ENCODE data around the gene RNF217. TPM values are rescaled to one million over a fixed set of nuclear protein-coding genes. Genes with fewer than 3 reads are reported as not detected.
A peak's percentile ranks its signal among the peaks of the same experiment; 100 is the strongest.
"Not testable (repeated sequence)": the region's sequence is repeated elsewhere in the genome, so short reads cannot be mapped to it uniquely, and the experiment has no call there.

RNF217 gene
- total RNA-seq, 2 experiments from 2014 or later = 0.52 to 1.1 TPM

GRCh38 chr6:125063307-125063706 is 101.1 kb downstream of the RNF217 start:
- ChIA-PET POLR2A (no interaction called here), CTCF (no interaction called here)
- Mint-ChIP-seq H3K27ac (no peak overlapping the region), H3K4me3 (no peak overlapping the region), H3K36me3 (no peaks in the 10 kb centered on the region), H3K9me3 (no peaks in the 10 kb centered on the region), H3K27me3 (no peaks in the 10 kb centered on the region), H3K4me1 (ENCODE audit: low read depth) (no peaks in the 10 kb centered on the region)
- DNase-seq = no peak
- intact Hi-C loops (cut with micrococcal nuclease) = no loop called here

- intact Hi-C loops (cut with micrococcal nuclease) = no loop called here
- no peaks in the 10 kb centered on the region for H3K36me3 Mint-ChIP-seq
- ChIA-PET CTCF (no interaction called here), POLR2A (no interaction called here)
- no peaks in the 10 kb centered on the region for H3K4me1 Mint-ChIP-seq (ENCODE audit: low read depth)
- H3K4me3 Mint-ChIP-seq = no peak overlapping the region
- no peak for DNase-seq
- H3K27ac Mint-ChIP-seq = no peak overlapping the region
- no peaks in the 10 kb centered on the region for H3K27me3 Mint-ChIP-seq
- H3K9me3 Mint-ChIP-seq = no peaks in the 10 kb centered on the region
These were observed 103.9 kb downstream of the RNF217 start for GRCh38 chr6:125066140-125066539.

- no peaks in the 10 kb centered on the region for H3K36me3 Mint-ChIP-seq
- ChIA-PET POLR2A (no interaction called here), CTCF (no interaction called here)
- no peaks in the 10 kb centered on the region for H3K4me1 Mint-ChIP-seq (ENCODE audit: low read depth)
- no peaks in the 10 kb centered on the region for H3K27me3 Mint-ChIP-seq
- peak; percentile 21 for DNase-seq
- H3K4me3 Mint-ChIP-seq = no peak overlapping the region
- intact Hi-C loops (cut with micrococcal nuclease) = no loop called here
- H3K27ac Mint-ChIP-seq = no peak overlapping the region
- no peaks in the 10 kb centered on the region for H3K9me3 Mint-ChIP-seq
These were observed 104.7 kb downstream of the RNF217 start for GRCh38 chr6:125066964-125067363.

GRCh38 chr6:125067552-125067951 is 105.3 kb downstream of the RNF217 start:
- Mint-ChIP-seq H3K9me3 (no peaks in the 10 kb centered on the region), H3K4me3 (no peak overlapping the region), H3K36me3 (no peaks in the 10 kb centered on the region), H3K27ac (no peak overlapping the region), H3K4me1 (ENCODE audit: low read depth) (no peaks in the 10 kb centered on the region), H3K27me3 (no peaks in the 10 kb centered on the region)
- CTCF ChIA-PET = interaction anchor here (1.1 kb wide), 1 partner anchor 46 kb away, joined by 4 read pairs; no protein-coding TSS in a partner anchor
- DNase-seq = no peak
- POLR2A ChIA-PET = no interaction called here
- intact Hi-C loops (cut with micrococcal nuclease) = no loop called here

- Mint-ChIP-seq H3K4me3 (no peak overlapping the region), H3K9me3 (no peaks in the 10 kb centered on the region), H3K27ac (no peak overlapping the region), H3K27me3 (no peaks in the 10 kb centered on the region), H3K4me1 (ENCODE audit: low read depth) (no peaks in the 10 kb centered on the region), H3K36me3 (no peaks in the 10 kb centered on the region)
- DNase-seq = no peak
- CTCF ChIA-PET = no interaction called here
- POLR2A ChIA-PET = no interaction called here
- intact Hi-C loops (cut with micrococcal nuclease) = no loop called here
These were observed 110.8 kb downstream of the RNF217 start for GRCh38 chr6:125073071-125073470.

- no peak overlapping the region for H3K4me3 Mint-ChIP-seq
- intact Hi-C loops (cut with micrococcal nuclease) = no loop called here
- H3K4me1 Mint-ChIP-seq (ENCODE audit: low read depth) = no peaks in the 10 kb centered on the region
- no peak overlapping the region for H3K27ac Mint-ChIP-seq
- ChIA-PET POLR2A (no interaction called here), CTCF (no interaction called here)
- H3K36me3 Mint-ChIP-seq = no peaks in the 10 kb centered on the region
- H3K9me3 Mint-ChIP-seq = no peaks in the 10 kb centered on the region
- no peak for DNase-seq
- H3K27me3 Mint-ChIP-seq = no peaks in the 10 kb centered on the region
These were observed 111.9 kb downstream of the RNF217 start for GRCh38 chr6:125074120-125074519.

- H3K4me1 Mint-ChIP-seq (ENCODE audit: low read depth); intact Hi-C loops (cut with micrococcal nuclease); H3K27me3 Mint-ChIP-seq; H3K9me3 Mint-ChIP-seq; CTCF ChIA-PET; DNase-seq; H3K4me3 Mint-ChIP-seq; H3K27ac Mint-ChIP-seq; H3K36me3 Mint-ChIP-seq; POLR2A ChIA-PET: not testable (repeated sequence)
These were observed 112.8 kb downstream of the RNF217 start for GRCh38 chr6:125075073-125075472.

GRCh38 chr6:125075741-125076481 is 113.7 kb downstream of the RNF217 start:
- ChIA-PET CTCF (no interaction called here), POLR2A (no interaction called here)
- no peaks in the 10 kb centered on the region for H3K4me1 Mint-ChIP-seq (ENCODE audit: low read depth)
- no peak overlapping the region for H3K4me3 Mint-ChIP-seq
- intact Hi-C loops (cut with micrococcal nuclease) = no loop called here
- no peak for DNase-seq
- H3K27me3 Mint-ChIP-seq = no peaks in the 10 kb centered on the region
- H3K36me3 Mint-ChIP-seq = no peaks in the 10 kb centered on the region
- no peaks in the 10 kb centered on the region for H3K9me3 Mint-ChIP-seq
- no peak overlapping the region for H3K27ac Mint-ChIP-seq

- Mint-ChIP-seq H3K27ac (no peak overlapping the region), H3K9me3 (no peaks in the 10 kb centered on the region), H3K36me3 (no peaks in the 10 kb centered on the region), H3K4me1 (ENCODE audit: low read depth) (no peaks in the 10 kb centered on the region), H3K4me3 (no peak overlapping the region), H3K27me3 (no peaks in the 10 kb centered on the region)
- intact Hi-C loops (cut with micrococcal nuclease) = no loop called here
- no peak for DNase-seq
- CTCF ChIA-PET = no interaction called here
- POLR2A ChIA-PET = no interaction called here
These were observed 114.2 kb downstream of the RNF217 start for GRCh38 chr6:125076482-125076742.

GRCh38 chr6:125077453-125077852 is 115.2 kb downstream of the RNF217 start:
- ChIA-PET POLR2A (no interaction called here), CTCF (no interaction called here)
- Mint-ChIP-seq H3K4me1 (ENCODE audit: low read depth) (no peaks in the 10 kb centered on the region), H3K27ac (no peak overlapping the region), H3K4me3 (no peak overlapping the region), H3K9me3 (no peaks in the 10 kb centered on the region), H3K27me3 (no peaks in the 10 kb centered on the region), H3K36me3 (no peaks in the 10 kb centered on the region)
- no peak for DNase-seq
- intact Hi-C loops (cut with micrococcal nuclease) = no loop called here

GRCh38 chr6:125078602-125079321 is 116.5 kb downstream of the RNF217 start:
- Mint-ChIP-seq H3K4me3 (no peak overlapping the region), H3K36me3 (no peaks in the 10 kb centered on the region), H3K9me3 (no peaks in the 10 kb centered on the region), H3K27me3 (peaks cover 2% of the 10 kb centered on the region), H3K27ac (no peak overlapping the region), H3K4me1 (ENCODE audit: low read depth) (no peaks in the 10 kb centered on the region)
- no peak for DNase-seq
- CTCF ChIA-PET = no interaction called here
- POLR2A ChIA-PET = no interaction called here
- intact Hi-C loops (cut with micrococcal nuclease) = no loop called here

GRCh38 chr6:125082908-125083683 is 120.9 kb downstream of the RNF217 start:
- Mint-ChIP-seq H3K27ac (no peak overlapping the region), H3K36me3 (no peaks in the 10 kb centered on the region), H3K4me3 (no peak overlapping the region), H3K9me3 (no peaks in the 10 kb centered on the region), H3K27me3 (peaks cover 2% of the 10 kb centered on the region), H3K4me1 (ENCODE audit: low read depth) (no peaks in the 10 kb centered on the region)
- no peak for DNase-seq
- ChIA-PET POLR2A (no interaction called here), CTCF (no interaction called here)
- intact Hi-C loops (cut with micrococcal nuclease) = no loop called here

GRCh38 chr6:125083684-125083990 is 121.4 kb downstream of the RNF217 start:
- H3K27me3 Mint-ChIP-seq = peaks cover 2% of the 10 kb centered on the region
- ChIA-PET POLR2A (no interaction called here), CTCF (no interaction called here)
- H3K4me1 Mint-ChIP-seq (ENCODE audit: low read depth) = no peaks in the 10 kb centered on the region
- H3K27ac Mint-ChIP-seq = no peak overlapping the region
- H3K36me3 Mint-ChIP-seq = no peaks in the 10 kb centered on the region
- intact Hi-C loops (cut with micrococcal nuclease) = no loop called here
- no peaks in the 10 kb centered on the region for H3K9me3 Mint-ChIP-seq
- H3K4me3 Mint-ChIP-seq = no peak overlapping the region
- DNase-seq = no peak

Data from activated CD4-positive, alpha-beta memory T cell treated with anti-CD3 and anti-CD28 coated beads for 36 hours (primary cell).